Skin of body (tissue), 2 donors: Measurements from ENCODE around the gene KRT81. TPM values are rescaled to one million over a fixed set of nuclear protein-coding genes. Genes with fewer than 3 reads are reported as not detected.
"Not testable (repeated sequence)": the region's sequence is repeated elsewhere in the genome, so short reads cannot be mapped to it uniquely, and the experiment has no call there.

ENCODE experiments used
- DNase-seq: peaks from one replicate; lab custom pipeline; 2025; lab: John Stamatoyannopoulos, UW
- total RNA-seq: library from RNA; depleted of rRNA; stranded (reverse); fragments of >200 nt; gene quantifications from one replicate; pipeline ENCODE4 v1.2.3, GENCODE V29; 2014

The KRT81 gene
- total RNA-seq, 1 donor from 2014 or later = 27.8 TPM

- DNase-seq = no peak
These were observed 48.7 kb downstream of the KRT81 start for GRCh38 chr12:52242442-52243258.

GRCh38 chr12:52241205-52241842, 50.0 kb downstream of the KRT81 start:
- DNase-seq = no peak

GRCh38 chr12:52240247-52240646, 51.1 kb downstream of the KRT81 start:
- not testable (repeated sequence) for DNase-seq

- DNase-seq = no peak
These were observed 51.6 kb downstream of the KRT81 start for GRCh38 chr12:52239767-52240166.

- no peak for DNase-seq
These were observed 52.3 kb downstream of the KRT81 start for GRCh38 chr12:52238916-52239646.

- no peak for DNase-seq
These were observed 53.0 kb downstream of the KRT81 start for GRCh38 chr12:52238207-52238840.

GRCh38 chr12:52236386-52237050, 54.8 kb downstream of the KRT81 start:
- no peak for DNase-seq

Other genes with a start within 250 kb of the KRT81 start
- gene NR4A1, start 240.1 kb downstream of the KRT81 start, total RNA-seq = 138 TPM
- 24.5 TPM for gene ATG101, start 221.6 kb downstream of the KRT81 start, total RNA-seq
- not detected for gene SMIM41, start 211.8 kb downstream of the KRT81 start, total RNA-seq
- gene KRT80, start 99.5 kb downstream of the KRT81 start, total RNA-seq = 39.5 TPM
- gene KRT7, start 58.3 kb downstream of the KRT81 start, total RNA-seq = 10.4 TPM
- gene KRT86, start 16.9 kb downstream of the KRT81 start, total RNA-seq = 40.8 TPM
- gene KRT83, start 29.9 kb upstream of the KRT81 start, total RNA-seq = 18.8 TPM
- gene KRT85, start 75.9 kb upstream of the KRT81 start, total RNA-seq = 98.6 TPM
- gene KRT84, start 94.1 kb upstream of the KRT81 start, total RNA-seq = 0.10 TPM
- gene KRT82, start 114.8 kb upstream of the KRT81 start, total RNA-seq = 15.8 TPM
- gene KRT75, start 142.8 kb upstream of the KRT81 start, total RNA-seq = 84.8 TPM
- gene KRT6B, start 160.6 kb upstream of the KRT81 start, total RNA-seq = 204 TPM
- 3.5 TPM for gene KRT6C, start 182.3 kb upstream of the KRT81 start, total RNA-seq
- 333 TPM for gene KRT6A, start 201.7 kb upstream of the KRT81 start, total RNA-seq
- gene KRT5, start 228.9 kb upstream of the KRT81 start, total RNA-seq = 1,515 TPM